ENCODE data around the gene METTL13. TPM values are rescaled to one million over a fixed set of nuclear protein-coding genes. Genes with fewer than 3 reads are reported as not detected.

METTL13 gene
- total RNA-seq, 1 donor from 2014 or later = 6.9 TPM

DNA sequence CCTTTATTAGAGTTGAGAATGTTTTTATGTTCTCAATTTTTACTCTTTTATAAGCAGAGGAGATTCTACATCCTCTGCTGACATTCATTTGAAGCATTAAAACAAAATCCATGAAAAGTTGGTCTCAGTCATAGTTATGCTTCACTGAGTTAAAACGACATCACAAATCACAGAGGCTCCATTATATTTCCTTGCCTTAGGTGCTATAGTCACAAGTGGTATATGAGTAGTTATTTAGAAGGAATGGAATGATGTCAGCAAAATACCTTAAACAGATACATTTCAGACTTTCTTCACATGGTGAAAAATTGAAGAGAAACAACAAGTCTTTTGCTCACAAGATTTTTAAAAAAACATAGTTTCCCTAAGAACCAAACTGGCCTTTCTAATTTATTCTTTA, 11.7 kb upstream of the METTL13 start:
- H3K36me3 ChIP-seq = no peaks in the 10 kb centered on the region
- H3K27me3 ChIP-seq = no peaks in the 10 kb centered on the region
- intact Hi-C loops (cut with DNase I) = no loop called here
- no peaks in the 10 kb centered on the region for H3K9me3 ChIP-seq
- H3K27ac ChIP-seq = no peak overlapping the region
- DNase-seq (ENCODE audit: low spot score in 2 of 2) = no peak
- TF ChIP-seq, protein P1, sequence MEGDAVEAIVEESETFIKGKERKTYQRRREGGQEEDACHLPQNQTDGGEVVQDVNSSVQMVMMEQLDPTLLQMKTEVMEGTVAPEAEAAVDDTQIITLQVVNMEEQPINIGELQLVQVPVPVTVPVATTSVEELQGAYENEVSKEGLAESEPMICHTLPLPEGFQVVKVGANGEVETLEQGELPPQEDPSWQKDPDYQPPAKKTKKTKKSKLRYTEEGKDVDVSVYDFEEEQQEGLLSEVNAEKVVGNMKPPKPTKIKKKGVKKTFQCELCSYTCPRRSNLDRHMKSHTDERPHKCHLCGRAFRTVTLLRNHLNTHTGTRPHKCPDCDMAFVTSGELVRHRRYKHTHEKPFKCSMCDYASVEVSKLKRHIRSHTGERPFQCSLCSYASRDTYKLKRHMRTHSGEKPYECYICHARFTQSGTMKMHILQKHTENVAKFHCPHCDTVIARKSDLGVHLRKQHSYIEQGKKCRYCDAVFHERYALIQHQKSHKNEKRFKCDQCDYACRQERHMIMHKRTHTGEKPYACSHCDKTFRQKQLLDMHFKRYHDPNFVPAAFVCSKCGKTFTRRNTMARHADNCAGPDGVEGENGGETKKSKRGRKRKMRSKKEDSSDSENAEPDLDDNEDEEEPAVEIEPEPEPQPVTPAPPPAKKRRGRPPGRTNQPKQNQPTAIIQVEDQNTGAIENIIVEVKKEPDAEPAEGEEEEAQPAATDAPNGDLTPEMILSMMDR (IDR thresholded peaks at IDR 0.05) = no peak
- H3K4me3 ChIP-seq = no peak overlapping the region
- no peaks in the 10 kb centered on the region for H3K4me1 ChIP-seq

- Histone ChIP-seq H3K4me1 (no peaks in the 10 kb centered on the region), H3K36me3 (no peaks in the 10 kb centered on the region), H3K9me3 (no peaks in the 10 kb centered on the region), H3K27me3 (no peaks in the 10 kb centered on the region), H3K4me3 (no peak overlapping the region), H3K27ac (no peak overlapping the region)
- TF ChIP-seq, protein P1 (IDR thresholded peaks at IDR 0.05) = no peak
- intact Hi-C loops (cut with DNase I) = no loop called here
- no peak for DNase-seq (ENCODE audit: low spot score in 2 of 2)
Observed at GRCh38 chr1:171772312-171772711, 9.1 kb upstream of the METTL13 start.

DNA sequence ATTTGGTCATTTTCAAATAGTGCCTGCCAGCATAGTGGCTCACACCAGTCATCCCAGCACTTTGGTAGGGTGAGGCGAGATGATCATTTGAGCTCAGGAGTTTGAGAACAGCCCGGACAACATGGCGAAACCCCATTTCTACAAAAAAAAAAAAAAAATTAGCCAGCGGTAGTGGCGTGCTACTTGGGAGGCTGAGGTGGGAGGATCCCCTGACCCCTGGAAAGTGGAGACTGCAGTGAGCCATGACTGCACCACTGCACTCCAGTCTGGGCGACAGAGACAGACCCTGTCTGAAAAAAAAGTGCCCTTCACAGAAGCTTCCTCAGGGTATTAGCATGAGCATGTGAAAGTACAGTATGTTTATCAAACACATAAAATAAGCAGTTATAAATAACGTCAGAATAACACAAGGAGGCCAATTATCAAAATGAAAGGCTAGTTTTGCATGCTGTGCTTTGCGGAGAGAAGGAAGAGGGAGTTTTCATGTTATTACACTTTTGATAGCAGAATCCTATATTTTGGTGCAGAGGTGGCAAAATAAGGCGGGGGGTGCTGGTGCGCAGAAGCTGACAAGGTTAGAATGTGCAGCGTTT, 781 bp upstream of the METTL13 start:
- intact Hi-C loops (cut with DNase I) = loop anchor here (1.0 to 5.0 kb wide), 6 partner anchors 38 to 752 kb away; partner anchors contain the start of genes DNM3, PRRC2C, SUCO and VAMP4
- Histone ChIP-seq H3K27ac (peak overlapping the region; percentile 74 to 87), H3K4me3 (peak overlapping the region; percentile 65), H3K36me3 (peaks cover 9 to 16% of the 10 kb centered on the region in 2 donors), H3K9me3 (no peaks in the 10 kb centered on the region), H3K27me3 (no peaks in the 10 kb centered on the region), H3K4me1 (peaks cover 5 to 15% of the 10 kb centered on the region in 2 donors)
- TF ChIP-seq, protein P1 (IDR thresholded peaks at IDR 0.05) = peak in 1 of 3 experiments; percentile 6
- DNase-seq (ENCODE audit: low spot score in 2 of 2) = no peak

DNA sequence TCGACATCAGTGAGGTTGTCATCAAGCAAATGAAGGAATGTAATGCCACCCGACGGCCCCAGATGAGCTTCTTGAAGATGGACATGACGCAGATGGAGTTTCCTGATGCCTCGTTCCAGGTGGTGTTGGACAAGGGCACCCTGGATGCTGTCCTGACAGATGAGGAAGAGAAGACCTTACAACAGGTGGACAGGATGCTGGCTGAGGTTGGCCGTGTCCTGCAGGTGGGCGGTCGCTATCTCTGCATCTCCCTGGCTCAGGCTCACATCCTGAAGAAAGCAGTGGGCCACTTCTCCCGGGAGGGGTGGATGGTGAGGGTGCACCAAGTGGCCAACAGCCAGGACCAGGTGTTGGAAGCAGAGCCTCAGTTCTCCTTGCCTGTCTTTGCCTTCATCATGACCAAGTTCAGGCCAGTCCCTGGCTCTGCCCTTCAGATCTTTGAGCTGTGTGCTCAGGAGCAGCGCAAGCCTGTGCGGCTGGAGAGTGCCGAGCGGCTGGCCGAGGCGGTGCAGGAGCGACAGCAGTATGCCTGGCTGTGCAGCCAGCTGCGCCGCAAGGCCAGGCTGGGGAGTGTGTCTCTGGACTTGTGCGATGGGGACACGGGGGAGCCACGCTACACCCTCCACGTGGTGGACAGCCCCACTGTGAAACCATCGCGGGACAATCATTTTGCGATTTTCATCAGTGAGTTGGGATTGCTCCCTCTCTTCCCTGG, 2.5 kb downstream of the METTL13 start:
- Histone ChIP-seq H3K4me3 (no peak overlapping the region), H3K36me3 (peaks cover 36 to 49% of the 10 kb centered on the region in 2 donors), H3K4me1 (peaks cover 5 to 18% of the 10 kb centered on the region in 2 donors), H3K27ac (no peak overlapping the region), H3K9me3 (no peaks in the 10 kb centered on the region), H3K27me3 (no peaks in the 10 kb centered on the region)
- intact Hi-C loops (cut with DNase I) = loop anchor here (5.0 kb wide), 2 partner anchors 297 to 748 kb away; partner anchors contain the start of genes PRRC2C and SUCO
- no peak for DNase-seq (ENCODE audit: low spot score in 2 of 2)
- TF ChIP-seq, protein P1 (IDR thresholded peaks at IDR 0.05) = no peak

GRCh38 chr1:171784784-171785183, 3.3 kb downstream of the METTL13 start:
- H3K4me1 ChIP-seq = peaks cover 5 to 18% of the 10 kb centered on the region in 2 donors
- intact Hi-C loops (cut with DNase I) = loop anchor here (5.0 kb wide), 2 partner anchors 297 to 748 kb away; partner anchors contain the start of genes PRRC2C and SUCO

More at GRCh38 chr1:171784784-171785183, 3.3 kb downstream of the METTL13 start:
- Histone ChIP-seq H3K27me3 (no peaks in the 10 kb centered on the region), H3K36me3 (peaks cover 40 to 57% of the 10 kb centered on the region in 2 donors), H3K4me3 (no peak overlapping the region), H3K9me3 (no peaks in the 10 kb centered on the region), H3K27ac (no peak overlapping the region)
- TF ChIP-seq, protein P1 (IDR thresholded peaks at IDR 0.05) = no peak
- no peak for DNase-seq (ENCODE audit: low spot score in 2 of 2)

Data from ascending aorta (tissue), 2 donors.